HepG2 (cell line): ENCODE measurements around the gene EIF5B.
"Not testable (repeated sequence)": the region's sequence is repeated elsewhere in the genome, so short reads cannot be mapped to it uniquely, and the experiment has no call there.

Experiments used
- CTCF ChIP-seq: sonication (generic); formaldehyde crosslinking; IDR thresholded peaks from 2 replicates; pipeline ENCODE4 v1.5.0; 2020; ENCODE audit warnings: mild to moderate bottlenecking, missing genetic modification reagents, moderate library complexity
- YY1 ChIP-seq: IDR thresholded peaks from 2 replicates; pipeline ENCODE4 v1.6.1; 2011; ENCODE audit warnings: low read length, low read depth, moderate library complexity, mild to moderate bottlenecking; ENCODE audit not compliant: insufficient read depth, insufficient replicate concordance

- not testable (repeated sequence) for TF ChIP-seq CTCF (CRISPR knock-in tag); YY1
Measured at GRCh38 chr2:99345446-99345845, 8.3 kb downstream of the EIF5B start.
